GM12892 (cell line): ENCODE results near the gene GCDH.

Experiments
- POLR2A ChIP-seq: IDR thresholded peaks from 2 replicates; pipeline ENCODE4 v1.6.1; 2011; ENCODE audit warnings: low read depth, low read length, control low read depth
- POLR2AphosphoS5 ChIP-seq: IDR thresholded peaks from 2 replicates; pipeline ENCODE4 v1.6.1; 2011; ENCODE audit warnings: low read depth, low read length, control low read depth

- no peak for TF ChIP-seq POLR2AphosphoS5
- TF ChIP-seq POLR2A: no peak
These were observed 16.2 kb downstream of the GCDH start for GRCh38 chr19:12907166-12907565.
